Activated T-cell treated with anti-CD3 and anti-CD28 coated beads, Interleukin-2, amount 50 U/mL, for 72 hours (primary cell): ENCODE data around the gene CEP295NL. TPM values are rescaled to one million over a fixed set of nuclear protein-coding genes. Genes with fewer than 3 reads are reported as not detected.
"Not testable (repeated sequence)": the region's sequence is repeated elsewhere in the genome, so short reads cannot be mapped to it uniquely, and the experiment has no call there.

Experiments
- ATAC-seq, 2 donors: fragments of 150-1000 bp; cut with Tn5 transposase; replicated peaks in 1 of 2; 2 replicates each; pipeline ENCODE4 v1.10.0; 2021; ENCODE audit warnings: moderate library complexity in 2 of 2, mild to moderate bottlenecking in 1 of 2
- DNase-seq, 2 donors: peaks; one replicate each; pipeline ENCODE4 v3.0.0; 2021 to 2022; ENCODE audit warnings: mixed read lengths in 1 of 2
- H3K27ac Mint-ChIP-seq: one replicate; pipeline ENCODE4 v1.8.0; 2022; ENCODE audit warnings: mild to moderate bottlenecking, moderate library complexity, mixed read lengths
- H3K27me3 Mint-ChIP-seq: one replicate; pipeline ENCODE4 v1.8.0; 2022; ENCODE audit warnings: low read depth, mixed read lengths
- H3K36me3 Mint-ChIP-seq, 2 donors: one replicate each; pipeline ENCODE4 v1.8.0; 2022; ENCODE audit warnings: mixed read lengths in 2 of 2, mild to moderate bottlenecking in 1 of 2; ENCODE audit not compliant: insufficient read depth in 2 of 2
- H3K4me1 Mint-ChIP-seq: one replicate; pipeline ENCODE4 v1.8.0; 2022; ENCODE audit warnings: low read depth, mixed read lengths
- H3K4me3 Mint-ChIP-seq, 2 donors: one replicate each; pipeline ENCODE4 v1.8.0; 2022; ENCODE audit warnings: mild to moderate bottlenecking in 2 of 2, mixed read lengths in 2 of 2, moderate library complexity in 2 of 2
- H3K9me3 Mint-ChIP-seq, 2 donors: one replicate each; pipeline ENCODE4 v1.8.0; 2022; ENCODE audit warnings: mixed read lengths in 2 of 2
- total RNA-seq, 2 donors: library from RNA; stranded (reverse); gene quantifications; one replicate each; pipeline ENCODE4 v1.2.3, GENCODE V29; 2022

The CEP295NL gene
- total RNA-seq, 2 donors from 2014 or later, result 0.12 to 0.19 TPM

- no peak for DNase-seq
- Mint-ChIP-seq H3K27me3 (no peaks in the 10 kb centered on the region), H3K4me1 (peaks cover 20% of the 10 kb centered on the region), H3K27ac (no peak overlapping the region), H3K36me3 (no peaks in the 10 kb centered on the region), H3K4me3 (no peak overlapping the region), H3K9me3 (no peaks in the 10 kb centered on the region)
- ATAC-seq, result no peak
Measured at GRCh38 chr17:78895322-78895721, 7.7 kb downstream of the CEP295NL start.

GRCh38 chr17:78893684-78894083, 9.3 kb downstream of the CEP295NL start:
- Mint-ChIP-seq H3K27ac (no peak overlapping the region), H3K4me1 (peaks cover 31% of the 10 kb centered on the region), H3K9me3 (no peaks in the 10 kb centered on the region), H3K36me3 (no peaks in the 10 kb centered on the region), H3K27me3 (no peaks in the 10 kb centered on the region), H3K4me3 (no peak overlapping the region)
- ATAC-seq (no peak), DNase-seq (no peak)

- no peak overlapping the region for H3K4me3 Mint-ChIP-seq
- peaks cover 31% of the 10 kb centered on the region for H3K4me1 Mint-ChIP-seq
- DNase-seq, result no peak
- H3K27ac Mint-ChIP-seq, result no peak overlapping the region
- no peak for ATAC-seq
- no peaks in the 10 kb centered on the region for H3K36me3 Mint-ChIP-seq
- H3K27me3 Mint-ChIP-seq, result no peaks in the 10 kb centered on the region
- H3K9me3 Mint-ChIP-seq, result no peaks in the 10 kb centered on the region
Measured at GRCh38 chr17:78892936-78893379, 10.0 kb downstream of the CEP295NL start.

GRCh38 chr17:78892520-78892919, 10.5 kb downstream of the CEP295NL start:
- ATAC-seq (no peak), DNase-seq (no peak)
- Mint-ChIP-seq H3K4me3 (no peak overlapping the region), H3K9me3 (no peaks in the 10 kb centered on the region), H3K27me3 (no peaks in the 10 kb centered on the region), H3K27ac (no peak overlapping the region), H3K4me1 (peaks cover 31% of the 10 kb centered on the region), H3K36me3 (no peaks in the 10 kb centered on the region)

- H3K9me3 Mint-ChIP-seq, result no peaks in the 10 kb centered on the region
- H3K27me3 Mint-ChIP-seq, result no peaks in the 10 kb centered on the region
- peaks cover 31% of the 10 kb centered on the region for H3K4me1 Mint-ChIP-seq
- H3K36me3 Mint-ChIP-seq, result no peaks in the 10 kb centered on the region
- DNase-seq, result no peak
- ATAC-seq, result no peak
- H3K27ac Mint-ChIP-seq, result no peak overlapping the region
- peak overlapping the region; percentile 2 to 32 for H3K4me3 Mint-ChIP-seq
Measured at GRCh38 chr17:78892062-78892456, 10.9 kb downstream of the CEP295NL start.

- Mint-ChIP-seq H3K36me3 (no peaks in the 10 kb centered on the region), H3K27ac (peak overlapping the region; percentile 26), H3K27me3 (no peaks in the 10 kb centered on the region), H3K9me3 (no peaks in the 10 kb centered on the region), H3K4me1 (peaks cover 31% of the 10 kb centered on the region), H3K4me3 (peak overlapping the region; percentile 53 to 64)
- DNase-seq, result no peak
- ATAC-seq, result no peak
Measured at GRCh38 chr17:78891406-78892061, 11.5 kb downstream of the CEP295NL start.

GRCh38 chr17:78890498-78890897, 12.5 kb downstream of the CEP295NL start:
- no peaks in the 10 kb centered on the region for H3K9me3 Mint-ChIP-seq
- peaks cover 31% of the 10 kb centered on the region for H3K4me1 Mint-ChIP-seq
- H3K4me3 Mint-ChIP-seq, result peak overlapping the region; percentile 53 to 64
- DNase-seq (peak; percentile 59 to 66), ATAC-seq (peak; percentile 80 to 87)
- H3K27me3 Mint-ChIP-seq, result no peaks in the 10 kb centered on the region
- H3K27ac Mint-ChIP-seq, result peak overlapping the region; percentile 84
- no peaks in the 10 kb centered on the region for H3K36me3 Mint-ChIP-seq

- not testable (repeated sequence) for DNase-seq, H3K36me3 Mint-ChIP-seq, H3K27me3 Mint-ChIP-seq, H3K9me3 Mint-ChIP-seq, H3K27ac Mint-ChIP-seq
- peak; percentile 18 to 25 for ATAC-seq
- Mint-ChIP-seq H3K4me1 (peaks cover 31% of the 10 kb centered on the region), H3K4me3 (peak overlapping the region; percentile 58 to 64)
Measured at GRCh38 chr17:78890096-78890495, 12.9 kb downstream of the CEP295NL start.

GRCh38 chr17:78889531-78889930, 13.5 kb downstream of the CEP295NL start:
- ATAC-seq (peak; percentile 45 to 49), DNase-seq (peak in 1 of 2 donors; percentile 30)
- H3K4me1 Mint-ChIP-seq, result peaks cover 31% of the 10 kb centered on the region
- no peak overlapping the region for H3K27ac Mint-ChIP-seq
- peak overlapping the region; percentile 58 to 63 for H3K4me3 Mint-ChIP-seq
- no peaks in the 10 kb centered on the region for H3K36me3 Mint-ChIP-seq
- no peaks in the 10 kb centered on the region for H3K9me3 Mint-ChIP-seq
- H3K27me3 Mint-ChIP-seq, result no peaks in the 10 kb centered on the region

GRCh38 chr17:78888941-78889518, 14.0 kb downstream of the CEP295NL start:
- Mint-ChIP-seq H3K4me3 (peak overlapping the region; percentile 58 to 63), H3K4me1 (peaks cover 31% of the 10 kb centered on the region), H3K36me3 (no peaks in the 10 kb centered on the region), H3K27ac (no peak overlapping the region), H3K9me3 (no peaks in the 10 kb centered on the region), H3K27me3 (no peaks in the 10 kb centered on the region)
- DNase-seq, result no peak
- ATAC-seq, result no peak

GRCh38 chr17:78886954-78887353, 16.0 kb downstream of the CEP295NL start:
- Mint-ChIP-seq H3K4me1 (peaks cover 37% of the 10 kb centered on the region), H3K27me3 (no peaks in the 10 kb centered on the region), H3K9me3 (no peaks in the 10 kb centered on the region), H3K27ac (no peak overlapping the region), H3K4me3 (no peak overlapping the region), H3K36me3 (no peaks in the 10 kb centered on the region)
- no peak for ATAC-seq
- DNase-seq, result no peak

GRCh38 chr17:78885956-78886355, 17.0 kb downstream of the CEP295NL start:
- Mint-ChIP-seq H3K36me3 (no peaks in the 10 kb centered on the region), H3K4me3 (no peak overlapping the region), H3K4me1 (peaks cover 27% of the 10 kb centered on the region), H3K9me3 (no peaks in the 10 kb centered on the region), H3K27me3 (no peaks in the 10 kb centered on the region), H3K27ac (no peak overlapping the region)
- ATAC-seq, result no peak
- no peak for DNase-seq

- Mint-ChIP-seq H3K27ac (no peak overlapping the region), H3K9me3 (no peaks in the 10 kb centered on the region), H3K4me1 (peaks cover 25% of the 10 kb centered on the region), H3K4me3 (no peak overlapping the region), H3K27me3 (no peaks in the 10 kb centered on the region), H3K36me3 (no peaks in the 10 kb centered on the region)
- DNase-seq (no peak), ATAC-seq (no peak)
Measured at GRCh38 chr17:78884876-78885667, 17.9 kb downstream of the CEP295NL start.
